HS-27A (cell line): ENCODE results near the gene MUC21.
"Not testable (repeated sequence)": the region's sequence is repeated elsewhere in the genome, so short reads cannot be mapped to it uniquely, and the experiment has no call there.

Experiments used
- DNase-seq: peaks from one replicate; pipeline ENCODE4 v3.0.0-alpha.2; 2012; ENCODE audit warnings: low read depth, missing footprints

MUC21 gene

DNA sequence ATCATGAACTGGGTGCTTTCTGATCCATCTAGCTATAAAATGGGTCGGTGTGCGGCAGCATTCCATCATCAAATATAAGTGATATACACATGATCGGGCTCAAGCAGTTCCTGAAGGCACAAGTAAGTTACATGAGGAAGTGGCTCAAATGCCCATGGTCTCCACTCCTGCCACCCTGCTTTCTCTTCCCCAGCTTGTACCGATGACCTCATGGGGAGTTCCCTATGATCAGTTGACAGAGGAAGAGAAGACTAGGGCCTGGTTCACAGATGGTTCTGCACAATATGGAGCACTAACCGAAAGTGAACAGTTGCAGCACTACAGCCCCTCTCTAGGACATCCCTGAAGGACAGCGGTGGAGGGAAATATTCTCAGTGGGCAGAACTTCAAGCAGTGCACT is 14.3 kb upstream of the MUC21 start:
- not testable (repeated sequence) for DNase-seq

DNA sequence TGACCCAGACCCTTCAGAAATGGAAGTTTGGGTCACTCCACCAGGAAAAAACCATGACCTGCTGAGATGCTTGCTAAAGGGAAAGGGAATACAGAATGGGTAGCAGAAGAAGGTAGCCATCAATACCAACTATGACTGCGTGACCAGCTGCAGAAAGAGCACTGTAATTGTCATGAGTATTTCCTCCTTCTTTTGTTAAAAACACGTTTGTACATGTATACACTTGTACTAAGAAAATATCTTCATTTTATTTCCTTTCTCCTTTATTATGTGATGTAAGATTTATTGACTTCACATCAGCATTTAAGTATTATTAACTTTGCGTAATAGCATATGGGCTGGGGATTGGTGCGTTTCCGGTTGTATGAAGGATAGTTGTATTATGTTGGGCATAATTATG is 12.6 kb upstream of the MUC21 start:
- DNase-seq, result no peak

DNA sequence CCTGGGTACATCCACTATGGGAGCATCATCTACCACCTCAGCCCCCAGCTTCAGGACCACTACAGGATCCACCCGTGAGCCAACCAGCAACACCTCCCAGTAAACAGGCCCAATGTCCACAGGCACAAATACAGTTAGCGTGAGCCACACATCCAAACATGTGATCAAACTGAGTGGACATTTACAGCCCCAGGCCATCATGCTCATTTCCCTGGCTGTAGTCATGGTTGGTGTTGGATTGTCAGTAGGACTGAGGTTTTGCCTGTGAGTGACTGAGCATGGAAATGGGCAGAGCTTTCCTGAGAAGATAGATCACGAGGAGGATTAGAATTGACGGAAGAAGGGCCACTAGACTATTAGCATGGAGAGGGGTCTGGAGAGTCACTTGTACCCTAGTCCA is 10.7 kb upstream of the MUC21 start:
- no peak for DNase-seq

DNA sequence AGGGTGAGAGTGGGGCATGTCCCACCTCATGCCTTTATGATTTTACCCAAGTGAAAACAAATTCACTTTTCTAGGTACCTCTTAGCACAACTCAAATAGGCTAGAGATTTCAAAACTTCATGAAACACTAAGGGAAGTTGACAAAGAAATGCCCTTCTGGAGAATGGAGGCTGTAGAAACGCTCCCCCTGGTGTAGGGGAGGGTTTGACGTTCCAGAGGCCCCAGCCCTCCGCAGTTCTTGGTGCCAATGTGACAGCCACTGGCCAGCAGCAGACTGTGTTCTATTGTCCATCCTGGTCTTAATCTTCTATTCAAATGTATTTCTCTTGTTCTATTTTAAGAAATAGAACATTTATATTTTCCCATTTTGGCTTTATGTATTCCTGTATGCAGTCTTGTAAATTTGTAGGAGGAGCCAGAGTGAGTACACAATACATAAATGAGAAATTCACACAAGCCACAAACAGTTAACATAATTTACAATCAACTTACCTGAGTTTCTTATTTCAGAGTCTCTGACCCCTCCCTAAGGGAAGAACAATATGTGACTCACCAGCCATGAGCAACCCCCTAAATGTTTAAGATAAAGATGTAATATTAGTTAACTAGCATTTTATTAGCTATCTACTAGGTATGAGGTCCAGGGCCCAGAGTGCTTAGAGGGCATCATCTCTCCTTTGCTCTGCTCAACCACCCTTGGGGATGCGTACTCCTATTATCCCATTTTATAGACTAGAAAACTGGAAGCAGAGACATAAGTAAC is 8.8 kb upstream of the MUC21 start:
- DNase-seq, result no peak

DNA sequence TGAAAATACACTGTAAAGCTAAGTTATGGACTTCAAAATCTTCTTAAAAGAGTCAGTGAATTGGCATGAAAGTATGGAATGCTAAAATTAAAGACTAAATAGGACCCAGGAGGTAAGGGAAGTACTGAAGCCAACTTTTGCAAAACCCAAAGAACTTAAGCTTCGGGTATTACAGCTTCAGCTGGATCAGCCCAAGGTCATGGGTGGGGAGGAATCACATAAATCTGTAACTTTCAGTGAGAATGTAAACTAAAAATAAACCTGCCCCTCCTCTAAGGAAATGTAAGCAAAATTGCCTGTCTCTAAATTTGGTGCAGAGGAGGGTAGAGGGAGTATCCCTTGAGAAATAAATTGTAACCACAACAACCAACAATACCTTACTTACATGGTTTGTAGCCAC is 4.4 kb upstream of the MUC21 start:
- no peak for DNase-seq

DNA sequence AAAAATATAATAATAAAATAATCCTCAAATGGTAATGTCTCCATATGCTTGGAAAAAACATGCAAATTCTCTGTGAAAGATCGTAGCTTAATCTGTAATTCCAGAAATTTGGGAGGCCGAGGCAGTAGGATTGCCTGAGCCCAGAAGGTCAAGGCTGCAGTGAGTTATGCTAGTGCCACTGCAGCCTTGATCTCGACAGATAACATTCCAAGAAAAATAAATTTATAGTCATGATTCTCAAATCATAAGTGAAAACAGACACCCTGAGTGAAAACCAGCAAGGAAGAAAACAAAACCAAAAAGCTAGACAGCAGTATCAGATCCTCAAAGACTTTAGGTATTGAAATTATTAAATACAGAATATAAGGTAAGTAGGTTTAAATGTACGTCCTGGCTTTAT is 3.8 kb upstream of the MUC21 start:
- no peak for DNase-seq

DNA sequence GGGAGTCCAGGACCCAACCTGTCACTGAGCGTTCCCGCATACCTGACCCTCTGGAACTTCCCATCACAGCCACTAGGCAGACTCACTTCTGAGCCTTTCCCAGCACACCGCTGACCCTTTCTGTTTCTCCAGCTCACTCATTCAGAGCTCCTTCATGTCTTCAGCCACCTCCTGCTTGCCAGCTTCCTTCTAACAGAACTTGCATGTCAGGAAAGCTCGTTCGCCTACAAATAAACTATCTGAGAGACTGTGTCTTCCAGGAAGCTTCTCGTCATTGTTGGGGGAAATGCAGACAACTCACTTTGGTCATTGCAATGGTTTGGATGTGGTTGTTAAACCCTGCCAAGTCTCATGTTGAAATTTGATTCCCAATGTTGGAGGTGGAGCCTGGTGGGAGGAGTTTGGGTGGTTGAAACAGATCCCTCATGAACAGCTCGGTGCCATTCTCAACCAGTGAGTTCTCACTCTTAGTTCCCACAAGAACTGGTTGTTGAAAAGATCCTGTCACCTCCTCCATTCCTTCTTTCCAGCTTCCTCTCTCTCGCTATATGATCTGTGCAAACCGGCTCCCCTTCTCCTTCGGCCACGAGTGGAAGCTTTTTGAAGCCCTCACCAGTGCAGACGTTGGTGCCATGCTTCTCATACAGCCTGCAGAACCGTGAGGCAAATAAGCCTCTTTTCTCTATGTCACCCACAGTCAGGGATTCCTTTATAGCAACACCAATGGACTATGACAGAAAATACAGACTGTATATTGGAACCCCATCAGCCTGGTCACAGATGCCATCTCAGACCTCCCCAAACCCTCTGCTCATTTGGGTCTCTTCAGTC is 1.4 kb upstream of the MUC21 start:
- peak; percentile 31 for DNase-seq

DNA sequence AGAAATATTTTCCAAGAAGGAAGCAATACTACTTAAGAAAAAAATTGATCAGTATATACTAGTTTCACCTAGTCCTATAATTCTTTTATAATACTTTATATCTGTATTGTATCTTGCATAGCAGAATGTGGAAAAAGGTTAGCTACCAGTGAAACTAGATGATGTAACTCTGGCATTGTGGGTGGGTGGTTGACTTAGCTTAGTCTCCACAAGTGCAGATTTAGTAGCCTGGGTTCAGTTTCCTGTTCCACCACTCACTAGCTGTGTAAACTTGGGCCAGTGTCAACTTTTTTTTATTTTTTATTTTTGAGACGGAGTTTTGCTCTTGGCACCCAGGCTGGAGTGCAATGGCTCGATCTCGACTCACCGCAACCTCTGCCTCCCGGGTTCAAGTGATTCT is 2.0 kb downstream of the MUC21 start:
- DNase-seq, result no peak

DNA sequence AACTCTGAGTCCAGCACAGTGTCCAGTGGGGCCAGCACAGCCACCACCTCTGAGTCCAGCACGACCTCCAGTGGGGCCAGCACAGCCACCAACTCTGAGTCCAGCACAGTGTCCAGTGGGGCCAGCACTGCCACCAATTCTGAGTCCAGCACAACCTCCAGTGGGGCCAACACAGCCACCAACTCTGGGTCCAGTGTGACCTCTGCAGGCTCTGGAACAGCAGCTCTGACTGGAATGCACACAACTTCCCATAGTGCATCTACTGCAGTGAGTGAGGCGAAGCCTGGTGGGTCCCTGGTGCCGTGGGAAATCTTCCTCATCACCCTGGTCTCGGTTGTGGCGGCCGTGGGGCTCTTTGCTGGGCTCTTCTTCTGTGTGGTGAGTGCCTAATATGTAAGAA is 3.8 kb downstream of the MUC21 start:
- no peak for DNase-seq

DNA sequence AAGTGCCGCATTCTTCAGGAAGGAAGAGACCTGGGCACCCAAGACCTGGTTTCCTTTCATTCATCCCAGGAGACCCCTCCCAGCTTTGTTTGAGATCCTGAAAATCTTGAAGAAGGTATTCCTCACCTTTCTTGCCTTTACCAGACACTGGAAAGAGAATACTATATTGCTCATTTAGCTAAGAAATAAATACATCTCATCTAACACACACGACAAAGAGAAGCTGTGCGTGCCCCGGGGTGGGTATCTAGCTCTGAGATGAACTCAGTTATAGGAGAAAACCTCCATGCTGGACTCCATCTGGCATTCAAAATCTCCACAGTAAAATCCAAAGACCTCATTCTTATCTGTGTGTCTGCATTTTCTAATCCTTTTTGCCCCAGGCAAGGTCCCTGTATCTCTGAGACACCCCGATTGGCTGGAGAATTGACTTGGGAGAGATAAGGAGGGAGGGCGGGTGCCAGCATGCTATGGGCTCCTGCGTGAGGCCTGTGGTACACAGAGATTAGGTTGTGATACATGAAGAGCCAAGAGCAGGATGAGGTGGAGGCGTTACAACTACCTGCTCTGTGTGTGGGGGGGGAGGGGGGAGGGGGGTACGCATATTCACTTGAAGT is 4.8 kb downstream of the MUC21 start:
- DNase-seq, result no peak

DNA sequence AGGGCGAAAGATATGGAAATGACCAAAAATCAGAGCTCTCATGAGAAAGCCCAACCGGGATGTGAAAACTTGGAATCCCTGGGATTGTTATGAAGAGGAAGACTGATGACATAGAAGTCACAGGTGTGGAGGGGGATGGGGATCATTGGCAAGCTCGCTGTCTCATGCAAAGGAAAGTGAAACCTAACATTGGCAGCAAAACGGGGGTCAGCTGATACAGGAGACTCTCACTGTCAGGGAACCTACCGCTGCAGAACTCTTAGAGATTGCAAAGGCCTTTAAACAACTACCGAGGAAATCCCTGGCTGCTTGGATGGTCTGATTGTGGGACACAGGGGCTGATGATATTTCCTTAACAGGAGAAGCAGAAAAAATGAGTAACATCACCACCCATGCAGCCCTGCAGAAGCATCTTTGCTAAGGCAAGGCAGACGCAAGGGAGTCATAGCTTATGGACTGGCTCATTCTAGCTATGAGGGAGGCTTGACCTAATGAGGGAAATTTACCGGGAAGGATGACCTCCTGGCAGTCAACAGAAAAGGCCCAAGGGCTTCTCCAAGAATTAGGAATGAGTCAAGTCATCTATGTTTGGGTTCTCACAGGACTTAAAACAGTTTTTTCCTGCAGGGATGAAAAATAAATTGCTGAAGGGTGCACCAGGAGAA is 7.0 kb downstream of the MUC21 start:
- DNase-seq, result no peak

DNA sequence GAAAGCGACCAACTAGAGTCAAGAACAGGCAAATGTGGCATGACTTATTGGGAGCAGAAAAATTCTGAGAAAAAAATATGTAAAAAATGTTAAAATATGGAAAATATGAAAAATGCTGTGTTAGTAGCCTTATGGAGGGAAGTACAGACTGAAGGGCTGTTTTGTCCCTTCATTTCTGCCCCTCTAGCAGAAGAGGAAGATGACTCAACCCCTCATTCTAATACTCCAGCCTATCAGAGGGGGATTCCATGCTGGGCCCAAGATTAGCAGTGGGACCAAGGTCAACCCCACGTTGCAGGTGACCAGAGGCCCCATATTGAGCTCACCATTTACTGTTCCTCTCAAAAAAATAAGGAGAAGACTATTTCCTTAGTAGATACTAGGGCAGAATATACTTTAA is 8.4 kb downstream of the MUC21 start:
- no peak for DNase-seq

DNA sequence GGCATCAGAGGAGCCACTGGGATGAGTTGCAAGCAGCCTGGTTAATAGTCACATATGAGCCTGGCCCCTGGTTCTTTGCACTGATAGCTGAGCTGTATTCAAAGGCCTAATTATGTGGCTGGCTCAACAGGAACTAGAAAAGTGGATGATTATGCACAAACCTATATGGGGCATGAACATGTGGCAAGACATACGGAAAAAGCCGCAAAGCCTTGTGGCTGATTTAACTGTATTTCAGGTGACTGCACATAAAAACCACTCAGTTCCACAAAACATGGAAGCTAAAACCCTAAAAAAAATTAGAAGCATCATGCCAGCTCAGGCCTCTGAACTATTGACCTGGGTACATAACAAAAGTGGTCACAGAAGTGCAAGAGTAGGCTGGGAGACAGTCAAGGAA is 13.8 kb downstream of the MUC21 start:
- no peak for DNase-seq

DNA sequence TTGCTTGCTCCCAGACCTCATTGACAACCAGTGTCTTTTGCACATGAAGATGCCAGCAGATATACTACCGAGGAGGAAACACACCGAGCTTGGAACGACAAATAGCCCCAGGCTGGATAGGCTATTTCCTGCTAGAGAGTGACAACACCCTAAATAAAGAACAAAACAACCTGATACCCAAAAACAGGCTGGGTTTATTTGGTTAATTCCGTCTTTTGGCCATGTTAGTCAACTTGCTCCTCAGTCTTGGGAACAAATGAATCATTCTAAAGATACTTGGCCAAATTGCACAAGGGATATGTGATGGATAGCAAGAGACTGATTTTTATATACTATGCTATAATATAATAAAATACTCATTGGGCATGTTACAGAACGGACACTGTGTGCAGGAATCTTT is 15.3 kb downstream of the MUC21 start:
- DNase-seq, result no peak

DNA sequence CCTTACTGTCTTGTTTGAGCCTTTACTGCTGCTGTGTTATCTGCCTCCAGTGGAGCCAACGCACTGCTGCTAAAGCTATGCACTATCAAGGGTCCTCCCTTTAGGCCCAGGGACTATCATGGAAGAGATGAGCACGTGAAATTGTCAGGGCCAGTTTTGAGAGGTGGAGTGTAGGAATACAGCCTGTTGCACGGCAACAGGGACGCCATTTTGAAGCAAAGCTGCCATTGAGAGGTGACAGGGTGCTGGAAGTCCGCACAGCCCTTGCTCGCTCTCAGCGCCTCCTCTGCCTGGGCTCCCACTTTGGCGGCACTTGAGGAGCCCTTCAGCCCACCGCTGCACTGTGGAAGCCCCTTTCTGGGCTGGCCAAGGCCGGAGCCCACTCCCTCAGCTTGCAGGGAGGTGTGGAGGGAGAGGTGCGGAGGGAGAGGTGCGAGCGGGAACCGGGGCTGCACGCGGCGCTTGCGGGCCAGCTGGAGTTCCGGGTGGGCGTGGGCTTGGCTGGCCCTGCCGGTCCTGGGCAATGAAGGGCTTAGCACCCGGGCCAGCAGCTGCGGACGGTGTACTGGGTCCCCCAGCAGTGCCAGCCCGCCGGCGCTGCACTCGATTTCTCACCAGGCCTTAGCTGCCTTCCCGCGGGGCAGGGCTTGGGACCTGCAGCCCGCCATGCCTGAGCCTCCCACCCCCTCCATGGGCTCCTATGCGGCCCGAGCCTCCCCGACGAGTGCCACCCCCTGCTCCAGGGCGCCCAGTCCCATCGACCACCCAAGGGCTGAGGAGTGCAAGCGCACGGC is 16.7 kb downstream of the MUC21 start:
- DNase-seq, result not testable (repeated sequence)

DNA sequence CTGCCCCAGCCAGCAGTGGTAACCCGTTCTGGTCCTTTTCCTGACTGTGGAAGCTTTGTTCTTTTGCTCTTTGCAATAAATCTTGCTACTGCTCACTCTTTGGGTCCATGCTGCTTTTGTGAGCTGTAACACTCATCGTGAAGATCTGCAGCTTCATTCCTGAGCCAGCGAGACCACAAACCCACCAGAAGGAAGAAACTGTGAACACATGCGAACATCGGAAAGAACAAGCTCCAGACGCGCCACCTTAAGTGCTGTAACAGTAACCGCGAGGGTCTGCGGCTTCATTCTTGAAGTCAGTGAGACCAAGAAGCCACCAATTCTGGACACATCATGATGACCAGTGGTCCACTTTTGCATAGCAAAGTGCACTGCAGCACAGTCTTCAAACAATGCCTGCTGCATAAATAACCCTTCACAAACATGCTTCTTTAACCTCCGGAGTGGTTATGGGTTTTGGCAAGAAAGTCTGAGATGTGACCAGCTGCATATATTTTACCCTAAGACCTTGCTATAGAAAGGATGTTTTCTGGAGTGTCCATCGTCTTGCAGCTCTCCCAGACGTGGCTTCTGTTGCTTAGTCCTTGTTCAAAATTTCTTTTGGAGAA is 17.9 kb downstream of the MUC21 start:
- no peak for DNase-seq

DNA sequence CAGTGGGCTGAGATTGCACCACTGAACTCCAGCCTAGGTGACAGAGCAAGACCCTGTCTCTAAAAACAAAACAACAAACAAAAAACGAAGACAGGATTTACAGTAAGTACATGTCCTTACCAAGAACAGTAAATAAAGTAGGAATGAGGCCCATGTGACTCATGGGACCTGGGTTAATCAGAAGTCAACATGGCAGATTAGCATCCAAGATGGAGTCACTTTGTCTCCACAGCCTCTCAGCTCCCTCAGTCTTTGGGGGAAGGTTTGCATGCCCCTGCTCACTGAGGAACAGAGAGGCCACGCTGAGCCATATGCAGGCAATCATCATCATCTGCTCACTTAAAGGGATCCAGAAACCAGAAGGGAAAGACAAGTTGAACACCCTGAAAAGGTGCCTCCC is 19.0 kb downstream of the MUC21 start:
- no peak for DNase-seq

DNA sequence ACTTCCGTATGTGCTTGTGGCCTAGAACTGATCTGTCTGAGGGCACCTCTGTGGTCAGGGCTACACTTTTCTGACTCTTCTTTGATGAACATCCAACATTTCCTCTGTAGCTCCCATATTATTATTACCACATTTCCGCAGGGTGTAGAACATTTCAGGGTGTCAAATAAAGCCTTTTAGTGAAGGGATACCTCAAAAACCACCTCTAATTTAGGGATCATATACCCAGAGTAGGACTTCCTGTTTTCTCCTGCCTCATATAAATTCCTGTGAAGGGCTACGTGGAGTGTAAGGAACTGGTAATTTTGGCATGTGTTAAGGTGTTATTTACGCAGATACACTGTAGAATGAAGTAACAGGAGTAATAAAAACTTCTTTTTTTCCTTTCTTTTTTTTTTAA is 21.3 kb downstream of the MUC21 start:
- no peak for DNase-seq

DNA sequence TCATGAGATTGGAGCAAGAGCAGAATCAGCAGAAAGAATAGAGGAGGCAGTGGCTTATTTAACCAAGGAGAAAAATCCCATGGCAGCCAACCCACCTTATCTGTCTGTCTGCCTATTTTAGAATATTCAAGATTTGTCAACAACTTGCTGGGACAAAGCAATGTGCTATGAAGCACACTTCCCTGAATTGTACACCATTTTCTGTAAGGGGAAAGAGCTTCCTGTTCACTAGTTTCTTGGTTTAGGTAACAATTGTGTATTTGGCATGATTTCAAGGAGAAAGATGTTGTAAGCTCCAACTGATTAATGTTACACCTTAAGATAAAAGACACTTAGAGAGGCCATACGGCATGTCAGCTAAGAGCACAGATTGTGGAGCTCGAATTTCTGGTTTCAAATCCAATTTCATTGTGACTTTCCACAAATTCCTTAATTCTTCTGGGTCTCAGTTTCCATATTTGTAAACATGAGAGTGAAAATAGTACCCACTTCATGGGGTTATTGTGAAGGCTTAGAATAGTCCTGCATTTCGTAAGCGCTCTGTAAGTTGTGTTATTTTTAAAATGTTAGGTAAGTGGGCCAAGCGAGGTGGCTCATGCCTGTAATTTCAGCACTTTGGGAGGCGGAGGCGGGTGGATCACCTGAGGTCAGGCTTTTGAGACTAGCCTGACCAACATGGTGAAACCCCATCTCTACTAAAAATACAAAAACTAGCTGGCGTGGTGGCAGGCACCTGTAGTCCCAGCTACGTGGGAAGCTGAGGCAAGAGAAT is 21.9 kb downstream of the MUC21 start:
- no peak for DNase-seq

DNA sequence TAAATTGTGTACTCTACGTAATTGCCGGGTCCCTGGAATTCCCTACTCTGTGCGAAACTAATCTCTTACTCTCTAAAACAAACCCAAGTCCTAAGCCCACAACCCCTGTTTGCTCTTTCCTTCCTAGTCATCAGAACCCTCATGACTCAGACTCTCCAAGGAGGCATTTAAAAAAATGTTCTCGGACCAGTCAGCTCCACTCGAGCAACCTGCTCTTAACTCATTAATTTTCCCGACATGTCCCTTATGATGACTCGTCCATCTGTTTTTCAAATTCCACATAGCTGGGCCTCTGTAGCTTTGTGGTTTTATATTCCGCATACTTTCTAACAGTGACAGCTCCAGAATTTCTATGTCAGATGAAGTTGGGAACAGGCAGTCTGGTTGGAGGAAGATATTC is 24.2 kb downstream of the MUC21 start:
- DNase-seq, result peak; percentile 68

DNA sequence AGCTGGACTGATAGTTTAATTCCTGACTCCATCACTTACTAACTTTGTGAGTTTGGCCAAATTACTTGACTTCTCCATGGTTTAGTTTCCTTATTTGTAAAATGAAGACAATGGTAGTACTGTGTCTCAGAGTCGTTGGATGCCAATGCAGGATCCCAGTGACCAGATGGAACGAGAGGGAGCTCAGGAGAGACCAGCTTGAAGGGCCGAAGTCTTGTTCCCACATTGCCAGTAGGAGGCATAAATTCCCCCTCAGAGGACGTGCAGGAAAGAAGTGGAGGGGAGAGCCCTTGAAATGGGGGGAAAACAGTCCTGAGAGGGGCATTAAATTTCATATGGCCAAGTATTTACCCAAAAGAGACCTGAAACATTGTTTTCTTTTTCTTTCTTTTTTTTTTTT is 24.6 kb downstream of the MUC21 start:
- DNase-seq, result no peak
